Measurements from ENCODE around the gene DCDC1.

DCDC1 gene

DNA sequence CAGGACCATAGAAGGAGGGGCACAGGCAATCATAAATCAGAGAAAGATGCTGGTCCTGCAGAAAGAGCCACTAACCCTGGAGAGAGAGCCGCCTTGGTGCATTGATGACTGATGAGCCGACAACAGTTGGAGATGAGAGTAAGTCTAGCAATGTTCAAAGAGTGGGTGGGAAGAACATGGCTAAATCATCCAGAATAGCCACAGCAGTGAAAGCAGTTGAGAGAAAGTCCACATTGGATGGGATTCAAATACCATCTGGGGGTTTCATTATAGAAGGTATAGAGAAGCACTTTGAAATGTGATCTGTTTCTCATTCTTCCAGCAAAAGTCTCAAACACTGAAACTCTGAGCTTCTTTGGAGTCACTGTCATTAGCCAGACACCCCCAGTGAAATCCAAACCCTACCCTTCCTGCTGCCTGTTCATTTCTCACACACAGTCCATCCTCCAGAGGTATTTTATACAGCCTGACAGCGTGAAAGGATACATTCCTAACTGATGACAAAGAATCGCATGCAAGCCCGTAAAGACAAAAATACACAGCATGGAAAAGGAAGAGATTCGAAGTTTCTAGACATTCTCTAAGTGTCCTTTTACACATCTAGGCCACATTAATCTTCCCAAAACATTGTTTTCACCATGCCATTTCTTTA is 480.3 kb downstream of the DCDC1 start:
- peak; percentile 22 for DNase-seq (ENCODE audit: low read depth)
- TF ChIP-seq, protein P1, sequence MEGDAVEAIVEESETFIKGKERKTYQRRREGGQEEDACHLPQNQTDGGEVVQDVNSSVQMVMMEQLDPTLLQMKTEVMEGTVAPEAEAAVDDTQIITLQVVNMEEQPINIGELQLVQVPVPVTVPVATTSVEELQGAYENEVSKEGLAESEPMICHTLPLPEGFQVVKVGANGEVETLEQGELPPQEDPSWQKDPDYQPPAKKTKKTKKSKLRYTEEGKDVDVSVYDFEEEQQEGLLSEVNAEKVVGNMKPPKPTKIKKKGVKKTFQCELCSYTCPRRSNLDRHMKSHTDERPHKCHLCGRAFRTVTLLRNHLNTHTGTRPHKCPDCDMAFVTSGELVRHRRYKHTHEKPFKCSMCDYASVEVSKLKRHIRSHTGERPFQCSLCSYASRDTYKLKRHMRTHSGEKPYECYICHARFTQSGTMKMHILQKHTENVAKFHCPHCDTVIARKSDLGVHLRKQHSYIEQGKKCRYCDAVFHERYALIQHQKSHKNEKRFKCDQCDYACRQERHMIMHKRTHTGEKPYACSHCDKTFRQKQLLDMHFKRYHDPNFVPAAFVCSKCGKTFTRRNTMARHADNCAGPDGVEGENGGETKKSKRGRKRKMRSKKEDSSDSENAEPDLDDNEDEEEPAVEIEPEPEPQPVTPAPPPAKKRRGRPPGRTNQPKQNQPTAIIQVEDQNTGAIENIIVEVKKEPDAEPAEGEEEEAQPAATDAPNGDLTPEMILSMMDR (IDR thresholded peaks at IDR 0.05; ENCODE audit: low read length, missing control alignments): no peak
- no peak overlapping the region for H3K4me3 ChIP-seq (replicated peaks; ENCODE audit: low read depth, low read length)

DNA sequence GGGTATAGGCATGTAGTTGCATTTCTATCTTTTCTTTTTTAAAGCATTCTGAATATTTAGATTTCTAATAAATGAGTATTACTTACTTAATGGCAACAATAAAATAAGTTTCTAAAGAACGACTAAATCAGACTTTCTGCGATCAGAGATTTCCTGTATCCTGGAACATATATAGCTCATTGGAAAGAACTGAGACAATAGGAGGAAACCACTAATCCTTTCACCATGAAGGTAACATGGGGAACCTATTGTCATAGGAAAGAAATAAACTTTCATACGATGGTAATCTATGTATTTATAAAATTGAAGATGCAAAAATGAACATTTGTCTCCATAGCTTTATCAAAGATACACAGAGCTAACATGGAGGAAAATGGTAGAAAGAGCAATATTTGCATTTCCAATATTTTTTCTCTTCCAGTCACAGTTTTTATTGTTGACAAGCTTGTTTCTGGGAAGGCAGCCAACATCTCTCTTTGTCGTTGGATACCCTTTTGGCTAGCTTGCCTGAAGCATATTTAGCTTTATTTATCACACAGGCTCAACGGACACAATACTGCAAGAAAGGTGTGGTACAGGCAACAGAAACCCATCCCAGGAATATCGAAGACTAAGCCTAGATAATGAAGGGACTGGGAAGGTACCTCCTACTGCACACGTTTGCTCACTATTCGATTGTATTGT is 490.1 kb downstream of the DCDC1 start:
- TF ChIP-seq, protein P1 (IDR thresholded peaks at IDR 0.05; ENCODE audit: low read length, missing control alignments): no peak
- H3K4me3 ChIP-seq (replicated peaks; ENCODE audit: low read depth, low read length): no peak overlapping the region
- peak; percentile 78 for DNase-seq (ENCODE audit: low read depth)

DNA sequence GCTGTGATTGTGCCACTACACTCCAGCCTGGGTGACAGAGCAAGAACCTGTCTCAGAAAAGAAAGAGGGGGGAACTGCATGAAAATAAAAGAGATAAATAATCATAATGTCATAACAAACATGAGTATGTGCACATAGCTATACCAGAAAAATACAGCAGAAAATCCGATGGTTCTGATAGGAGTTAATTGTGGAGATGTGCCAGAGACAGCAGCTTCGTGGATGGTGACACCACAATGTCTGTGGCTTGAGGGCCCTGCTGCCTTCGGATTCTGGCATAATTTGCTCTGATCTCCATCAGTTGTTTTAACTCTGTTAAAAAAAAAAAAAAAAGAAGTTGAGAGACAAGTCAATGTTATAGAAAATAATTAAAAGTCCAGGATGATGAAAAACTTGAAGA is 491.1 kb downstream of the DCDC1 start:
- TF ChIP-seq, protein P1 (IDR thresholded peaks at IDR 0.05; ENCODE audit: low read length, missing control alignments): no peak
- H3K4me3 ChIP-seq (replicated peaks; ENCODE audit: low read depth, low read length): no peak overlapping the region
- DNase-seq (ENCODE audit: low read depth): no peak

DNA sequence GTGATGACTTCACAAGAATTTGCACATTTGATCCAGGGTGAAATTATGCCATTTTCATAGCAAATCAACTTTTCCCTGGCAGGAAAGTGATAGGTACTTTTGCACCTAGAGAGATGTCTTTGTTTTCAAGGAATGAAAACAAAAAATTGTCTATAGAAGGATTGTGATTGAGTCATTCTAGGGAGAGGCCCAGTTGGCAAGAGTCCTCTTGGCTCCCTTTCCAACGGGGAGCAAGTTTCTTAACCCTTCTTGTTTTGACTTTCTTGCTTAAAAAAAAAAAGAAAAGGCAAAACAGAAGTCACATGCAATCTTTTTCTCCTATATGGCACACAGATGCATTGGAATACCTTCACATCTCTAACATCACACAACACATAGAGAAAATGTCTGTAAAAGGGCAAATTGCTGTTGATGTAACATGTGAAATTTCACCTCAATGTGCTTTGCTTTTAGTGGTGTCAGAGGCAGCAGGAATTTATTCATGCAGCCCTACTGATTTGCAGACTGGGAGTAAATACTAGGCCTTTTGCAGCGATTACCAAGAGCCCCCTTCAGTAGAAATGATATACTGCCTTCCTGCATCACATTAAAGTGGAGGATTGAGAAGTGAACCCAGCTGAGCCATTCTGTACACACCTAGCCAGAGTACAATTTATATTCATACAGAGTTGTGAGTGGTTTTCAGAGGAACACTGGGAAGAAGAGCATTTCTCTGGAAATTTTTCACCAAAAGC is 492.7 kb downstream of the DCDC1 start:
- TF ChIP-seq, protein P1 (IDR thresholded peaks at IDR 0.05; ENCODE audit: low read length, missing control alignments): no peak
- H3K4me3 ChIP-seq (replicated peaks; ENCODE audit: low read depth, low read length): no peak overlapping the region
- DNase-seq (ENCODE audit: low read depth): peak; percentile 62

DNA sequence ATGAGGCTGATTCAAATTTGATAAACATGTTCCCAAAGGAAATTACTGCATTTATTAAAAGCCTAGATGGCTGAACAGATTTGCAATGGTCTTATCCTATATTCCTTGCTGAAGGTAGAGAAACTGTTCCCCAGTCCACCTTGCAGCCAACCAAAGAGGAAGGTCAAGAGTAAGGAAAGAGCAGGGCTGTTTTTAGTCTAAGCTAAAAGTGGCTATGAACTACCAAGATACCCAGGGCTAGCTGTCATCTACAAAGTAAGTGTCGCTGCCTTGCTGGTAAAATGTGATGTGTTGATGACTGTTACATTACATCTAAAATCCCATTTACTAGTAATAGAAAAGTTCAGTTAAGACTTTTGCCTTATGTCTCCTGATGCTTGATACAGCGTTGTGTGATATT is 493.3 kb downstream of the DCDC1 start:
- no peak overlapping the region for H3K4me3 ChIP-seq (replicated peaks; ENCODE audit: low read depth, low read length)
- TF ChIP-seq, protein P1 (IDR thresholded peaks at IDR 0.05; ENCODE audit: low read length, missing control alignments): no peak
- DNase-seq (ENCODE audit: low read depth): no peak

DNA sequence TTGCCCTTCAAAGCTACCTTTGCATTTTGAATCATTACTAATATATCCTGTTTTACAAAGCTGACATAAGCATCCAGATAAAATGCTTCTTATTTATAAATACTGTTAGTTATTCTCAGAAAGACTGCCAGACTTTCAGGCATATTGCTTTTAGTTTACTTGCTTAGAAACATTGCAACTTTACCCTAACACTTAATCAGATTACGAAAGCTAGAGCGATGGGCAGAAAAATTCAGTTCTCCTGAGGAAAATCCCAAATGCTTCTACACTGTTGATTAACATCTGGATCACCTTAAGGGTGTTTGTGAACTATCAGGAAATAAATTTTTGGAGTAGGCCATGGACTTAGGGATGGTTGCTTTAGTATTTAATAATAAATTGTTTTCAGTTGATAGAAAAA is 493.7 kb downstream of the DCDC1 start:
- no peak overlapping the region for H3K4me3 ChIP-seq (replicated peaks; ENCODE audit: low read depth, low read length)
- no peak for DNase-seq (ENCODE audit: low read depth)
- TF ChIP-seq, protein P1 (IDR thresholded peaks at IDR 0.05; ENCODE audit: low read length, missing control alignments): no peak

Measured in fibroblast of pulmonary artery (primary cell).